GF-D8 (cell line): ENCODE data around the gene DLG2.

Experiments
- DNase-seq: peaks from one replicate; lab custom pipeline; 2025; lab: John Stamatoyannopoulos, UW

The DLG2 gene

GRCh38 chr11:84212468-84213390, 1414.4 kb downstream of the DLG2 start:
- no peak for DNase-seq

- no peak for DNase-seq
Observed at GRCh38 chr11:84211896-84212295, 1415.2 kb downstream of the DLG2 start.

GRCh38 chr11:84194696-84195095, 1432.4 kb downstream of the DLG2 start:
- DNase-seq, result no peak

GRCh38 chr11:84193706-84194105, 1433.4 kb downstream of the DLG2 start:
- no peak for DNase-seq

- DNase-seq, result no peak
Observed at GRCh38 chr11:84188521-84188920, 1438.6 kb downstream of the DLG2 start.

GRCh38 chr11:84173078-84173477, 1454.1 kb downstream of the DLG2 start:
- DNase-seq, result no peak

- no peak for DNase-seq
Observed at GRCh38 chr11:84165139-84165538, 1462.0 kb downstream of the DLG2 start.

- DNase-seq, result no peak
Observed at GRCh38 chr11:84164728-84165127, 1462.4 kb downstream of the DLG2 start.

GRCh38 chr11:84163116-84163515, 1464.0 kb downstream of the DLG2 start:
- DNase-seq, result no peak

- DNase-seq, result no peak
Observed at GRCh38 chr11:84157639-84158038, 1469.5 kb downstream of the DLG2 start.

GRCh38 chr11:84146826-84147225, 1480.3 kb downstream of the DLG2 start:
- DNase-seq, result no peak

- no peak for DNase-seq
Observed at GRCh38 chr11:84145616-84146185, 1481.4 kb downstream of the DLG2 start.

- no peak for DNase-seq
Observed at GRCh38 chr11:84144531-84144930, 1482.6 kb downstream of the DLG2 start.

- no peak for DNase-seq
Observed at GRCh38 chr11:84142411-84142810, 1484.7 kb downstream of the DLG2 start.

- no peak for DNase-seq
Observed at GRCh38 chr11:84140386-84141169, 1486.6 kb downstream of the DLG2 start.

- DNase-seq, result no peak
Observed at GRCh38 chr11:84137960-84138359, 1489.2 kb downstream of the DLG2 start.

GRCh38 chr11:84137505-84137904, 1489.6 kb downstream of the DLG2 start:
- DNase-seq, result no peak

- DNase-seq, result no peak
Observed at GRCh38 chr11:84136926-84137325, 1490.2 kb downstream of the DLG2 start.

GRCh38 chr11:84130646-84131427, 1496.3 kb downstream of the DLG2 start:
- DNase-seq, result no peak

- DNase-seq, result no peak
Observed at GRCh38 chr11:84129961-84130576, 1497.1 kb downstream of the DLG2 start.

- DNase-seq, result no peak
Observed at GRCh38 chr11:84128840-84129239, 1498.3 kb downstream of the DLG2 start.
